Panc1 (cell line): Measurements from ENCODE around the gene ALDH1L2.

Experiments used
- CTCF ChIP-seq: fragments of 450-650 bp; IDR thresholded peaks from 2 replicates; pipeline ENCODE4 v1.5.1; 2017; ENCODE audit warnings: mild to moderate bottlenecking
- POLR2AphosphoS5 ChIP-seq: IDR thresholded peaks from 2 replicates; pipeline ENCODE4 v1.6.1; 2012; ENCODE audit warnings: mild to moderate bottlenecking, low read depth, low read length, moderate library complexity
- REST ChIP-seq, 2 experiments: IDR thresholded peaks; 2 replicates each; pipeline ENCODE4 v1.6.1; 2011 to 2012; ENCODE audit warnings: low read depth in 2 of 2, control low read depth in 1 of 2, low read length in 1 of 2, mild to moderate bottlenecking in 1 of 2, moderate library complexity in 1 of 2; ENCODE audit not compliant: insufficient read depth in 1 of 2

GRCh38 chr12:105064564-105065178, 19.6 kb downstream of the ALDH1L2 start:
- TF ChIP-seq CTCF (no peak), POLR2AphosphoS5 (no peak), REST (IDR thresholded peaks at IDR 0.05; ENCODE audit: insufficient read depth in 1 of 2, low read depth in 2 of 2, low read length in 1 of 2) (no peak)
